SK-N-DZ (cell line): ENCODE data around the gene CREB3.

ENCODE experiments used
- DNase-seq: peaks from one replicate; pipeline ENCODE4 v3.0.0-alpha.2; 2015; ENCODE audit warnings: low spot score

Gene CREB3

GRCh38 chr9:35748858-35749514 lies 16.5 kb downstream of the CREB3 start, which contains the start of the genes GBA2 and RGP1:
Gene GBA2 (minus strand): TSS chr9:35749228. CDS start chr9:35748704, 524 bp downstream.
Gene RGP1 (plus strand): TSS chr9:35749287. CDS start chr9:35749756, 469 bp downstream.
- peak; percentile 66 for DNase-seq

- DNase-seq: no peak
Measured at GRCh38 chr9:35749515-35750255, 17.2 kb downstream of the CREB3 start.

- DNase-seq: no peak
Measured at GRCh38 chr9:35750256-35750531, 17.7 kb downstream of the CREB3 start.

- DNase-seq: no peak
Measured at GRCh38 chr9:35753466-35753865, 21.0 kb downstream of the CREB3 start.

- no peak for DNase-seq
Measured at GRCh38 chr9:35754264-35754663, 21.8 kb downstream of the CREB3 start, which contains the start of gene MSMP. Gene MSMP (minus strand): TSS chr9:35754276. CDS start chr9:35754129, 147 bp downstream.

GRCh38 chr9:35755071-35755470 lies 22.6 kb downstream of the CREB3 start:
- DNase-seq: no peak

- peak; percentile 78 for DNase-seq
Measured at GRCh38 chr9:35756275-35757225, 24.1 kb downstream of the CREB3 start.

- peak; percentile 65 for DNase-seq
Measured at GRCh38 chr9:35757226-35757891, 24.9 kb downstream of the CREB3 start.

GRCh38 chr9:35757892-35758275 lies 25.4 kb downstream of the CREB3 start:
- DNase-seq: no peak

- DNase-seq: no peak
Measured at GRCh38 chr9:35758475-35759050, 26.1 kb downstream of the CREB3 start.

- no peak for DNase-seq
Measured at GRCh38 chr9:35759795-35760194, 27.3 kb downstream of the CREB3 start.

- DNase-seq: no peak
Measured at GRCh38 chr9:35760651-35761050, 28.2 kb downstream of the CREB3 start.

- DNase-seq: no peak
Measured at GRCh38 chr9:35763181-35763580, 30.7 kb downstream of the CREB3 start.

GRCh38 chr9:35763803-35764202 lies 31.3 kb downstream of the CREB3 start:
- DNase-seq: no peak

- DNase-seq: no peak
Measured at GRCh38 chr9:35766997-35767396, 34.5 kb downstream of the CREB3 start.

- DNase-seq: no peak
Measured at GRCh38 chr9:35767458-35767857, 35.0 kb downstream of the CREB3 start.

GRCh38 chr9:35769763-35770162 lies 37.3 kb downstream of the CREB3 start:
- DNase-seq: no peak

GRCh38 chr9:35771075-35771433 lies 38.6 kb downstream of the CREB3 start:
- DNase-seq: no peak

GRCh38 chr9:35771534-35771933 lies 39.1 kb downstream of the CREB3 start:
- DNase-seq: no peak

GRCh38 chr9:35771943-35772342 lies 39.5 kb downstream of the CREB3 start:
- no peak for DNase-seq
